Sigmoid colon (tissue), 7 donors: ENCODE measurements around the gene ST8SIA1. TPM values are rescaled to one million over a fixed set of nuclear protein-coding genes. Genes with fewer than 3 reads are reported as not detected.

Experiments
- DNase-seq: peaks from one replicate; pipeline ENCODE4 v3.0.0-alpha.2; 2019
- H3K27ac ChIP-seq, 4 donors: fragments of 200-600 bp; sonication (generic); one replicate each; pipeline ENCODE4 v1.5.1; 2016 to 2019; ENCODE audit warnings: mild to moderate bottlenecking in 1 of 4
- H3K27me3 ChIP-seq, 3 donors: fragments of 200-600 bp; sonication (generic); one replicate each; pipeline ENCODE4 v1.5.1; 2019; ENCODE audit warnings: mild to moderate bottlenecking in 1 of 3
- H3K36me3 ChIP-seq, 4 donors: fragments of 200-600 bp; sonication (generic); one replicate each; pipeline ENCODE4 v1.5.1; 2016 to 2019
- H3K4me1 ChIP-seq, 4 donors: fragments of 200-600 bp; sonication (generic); one replicate each; pipeline ENCODE4 v1.5.1; 2017 to 2019
- H3K4me3 ChIP-seq, 4 donors: fragments of 200-600 bp; sonication (generic); one replicate each; pipeline ENCODE4 v1.5.1; 2017 to 2019; ENCODE audit warnings: mild to moderate bottlenecking in 2 of 4, moderate library complexity in 1 of 4
- H3K9me3 ChIP-seq, 4 donors: fragments of 200-600 bp in 3 of 4; sonication (generic) in 3 of 4; one replicate each; pipeline versions ENCODE4 v1.5.1 to v1.6.1; 2013 to 2019
- EP300 ChIP-seq, 4 donors: sonication (generic); formaldehyde crosslinking; IDR thresholded peaks; one replicate each; pipeline ENCODE4 v1.6.1; 2017; ENCODE audit warnings: antibody characterized with exemption in 4 of 4
- POLR2A ChIP-seq, 2 donors: fragments of 450-650 bp; IDR thresholded peaks; one replicate each; pipeline ENCODE4 v1.6.1; 2016; ENCODE audit warnings: antibody characterized with exemption in 2 of 2, mild to moderate bottlenecking in 2 of 2, moderate library complexity in 2 of 2
- POLR2AphosphoS5 ChIP-seq, 4 donors: sonication (generic); formaldehyde crosslinking; IDR thresholded peaks; one replicate each; pipeline ENCODE4 v1.6.1; 2017; ENCODE audit warnings: antibody characterized with exemption in 4 of 4
- WGBS, 2 donors: extraction: QIAGEN DNeasy Blood & Tissue Kit; methylation state at CpG; one replicate each; pipeline ENCODE4 v1.1.7; 2013; 5-methylcytosine and 5-hydroxymethylcytosine counted together
- intact Hi-C: fragments of 100-400 bp; cut with DNase I; formaldehyde crosslinking; loops from one replicate; pipeline ENCODE4 v1.15.1; 2023
- polyA plus RNA-seq, 3 donors: library from polyadenylated mRNA; stranded (reverse); fragments of 200-250 nt; gene quantifications; one replicate each; pipeline ENCODE4 v1.2.3, GENCODE V29; 2013
- total RNA-seq, 4 donors: library from RNA; depleted of rRNA; stranded (reverse); fragments of >200 nt; gene quantifications; one replicate each; pipeline ENCODE4 v1.1.0, GENCODE V29; 2016
- TF ChIP-seq, protein P1 (sequence below), 4 experiments: fragments of 450-650 bp in 3 of 4; fragments of 200-600 bp in 1 of 4; IDR thresholded peaks; one replicate each; pipeline ENCODE4 v1.5.1; 2016 to 2019; ENCODE audit warnings: antibody characterized with exemption in 4 of 4, mild to moderate bottlenecking in 3 of 4, moderate library complexity in 2 of 4
- donor health status: healthy with polysubstance abuse.
- donor health status: Bipolar disorder and iron deficiency.
- donor health status: healthy.

ST8SIA1 gene
- total and polyA plus RNA-seq, 7 donors: 1.2 to 57.3 (median 17.4) TPM

DNA sequence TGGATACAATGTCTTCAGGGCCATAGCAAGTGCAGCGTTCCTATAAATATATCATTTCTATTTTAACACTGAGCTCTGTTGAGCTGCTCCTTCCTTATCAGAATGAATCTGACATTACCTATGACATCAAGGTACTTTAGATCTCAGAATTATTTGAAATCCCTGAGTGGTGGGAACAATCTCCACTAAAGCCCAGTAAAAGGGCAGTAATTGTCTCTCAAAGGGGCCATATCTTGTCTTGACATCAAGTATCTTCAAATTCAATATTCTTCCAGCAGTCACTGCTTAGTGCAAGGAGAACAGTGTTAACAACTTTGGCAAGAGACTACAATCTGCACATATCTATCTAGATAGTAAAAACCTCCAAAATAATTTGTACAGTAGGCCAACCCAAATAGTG is 21.7 kb upstream of the ST8SIA1 start:
- no peak for DNase-seq
- no peak overlapping the region for H3K4me3 ChIP-seq
- no peak for TF ChIP-seq POLR2A (IDR thresholded peaks at IDR 0.05)
- TF ChIP-seq, protein P1, sequence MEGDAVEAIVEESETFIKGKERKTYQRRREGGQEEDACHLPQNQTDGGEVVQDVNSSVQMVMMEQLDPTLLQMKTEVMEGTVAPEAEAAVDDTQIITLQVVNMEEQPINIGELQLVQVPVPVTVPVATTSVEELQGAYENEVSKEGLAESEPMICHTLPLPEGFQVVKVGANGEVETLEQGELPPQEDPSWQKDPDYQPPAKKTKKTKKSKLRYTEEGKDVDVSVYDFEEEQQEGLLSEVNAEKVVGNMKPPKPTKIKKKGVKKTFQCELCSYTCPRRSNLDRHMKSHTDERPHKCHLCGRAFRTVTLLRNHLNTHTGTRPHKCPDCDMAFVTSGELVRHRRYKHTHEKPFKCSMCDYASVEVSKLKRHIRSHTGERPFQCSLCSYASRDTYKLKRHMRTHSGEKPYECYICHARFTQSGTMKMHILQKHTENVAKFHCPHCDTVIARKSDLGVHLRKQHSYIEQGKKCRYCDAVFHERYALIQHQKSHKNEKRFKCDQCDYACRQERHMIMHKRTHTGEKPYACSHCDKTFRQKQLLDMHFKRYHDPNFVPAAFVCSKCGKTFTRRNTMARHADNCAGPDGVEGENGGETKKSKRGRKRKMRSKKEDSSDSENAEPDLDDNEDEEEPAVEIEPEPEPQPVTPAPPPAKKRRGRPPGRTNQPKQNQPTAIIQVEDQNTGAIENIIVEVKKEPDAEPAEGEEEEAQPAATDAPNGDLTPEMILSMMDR (IDR thresholded peaks at IDR 0.05): no peak
- no peak for TF ChIP-seq EP300 (IDR thresholded peaks at IDR 0.05)
- TF ChIP-seq POLR2AphosphoS5 (IDR thresholded peaks at IDR 0.05): no peak
- intact Hi-C loops: no loop called here
- 96% methylated on average over 1 of the region's 1 CpG for WGBS, 2 donors
- no peaks in the 10 kb centered on the region for H3K27me3 ChIP-seq
- no peaks in the 10 kb centered on the region for H3K9me3 ChIP-seq
- no peaks in the 10 kb centered on the region for H3K36me3 ChIP-seq
- H3K4me1 ChIP-seq: no peaks in the 10 kb centered on the region
- H3K27ac ChIP-seq: no peak overlapping the region

DNA sequence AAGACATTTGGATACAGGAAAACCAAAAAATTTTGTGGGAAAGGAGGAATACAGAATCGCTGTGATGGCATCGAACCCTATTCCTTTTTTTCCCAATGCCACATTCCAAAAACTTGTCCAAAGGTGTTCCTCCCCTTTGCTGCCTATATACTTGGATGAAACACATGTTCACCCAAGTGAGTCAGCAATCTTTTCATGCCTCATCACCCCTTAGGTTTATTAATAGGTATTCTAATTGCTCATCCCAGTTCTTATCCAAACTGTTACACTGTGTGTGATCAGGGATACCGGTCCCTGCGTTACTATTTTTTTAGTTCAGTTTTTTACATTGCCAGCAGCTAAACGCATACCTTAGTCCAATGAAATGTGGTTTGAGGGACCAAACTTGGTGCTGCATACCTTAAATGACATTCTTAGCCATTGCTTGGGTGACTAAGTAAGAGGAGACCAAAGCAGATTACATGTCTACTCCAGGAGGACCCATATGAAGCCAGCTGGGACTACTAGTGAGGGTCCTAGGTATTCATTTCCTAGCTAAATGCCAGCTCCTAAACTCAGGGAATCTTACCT is 20.6 kb upstream of the ST8SIA1 start:
- 87 to 93% methylated on average over 5 of the region's 5 CpGs for WGBS, 2 donors
- Histone ChIP-seq H3K9me3 (no peaks in the 10 kb centered on the region), H3K4me1 (no peaks in the 10 kb centered on the region), H3K4me3 (no peak overlapping the region), H3K27me3 (no peaks in the 10 kb centered on the region), H3K36me3 (no peaks in the 10 kb centered on the region), H3K27ac (no peak overlapping the region)
- no peak for DNase-seq
- intact Hi-C loops: no loop called here
- TF ChIP-seq, protein P1 (IDR thresholded peaks at IDR 0.05): no peak
- TF ChIP-seq POLR2A (IDR thresholded peaks at IDR 0.05) (no peak), POLR2AphosphoS5 (IDR thresholded peaks at IDR 0.05) (no peak), EP300 (IDR thresholded peaks at IDR 0.05) (no peak)

DNA sequence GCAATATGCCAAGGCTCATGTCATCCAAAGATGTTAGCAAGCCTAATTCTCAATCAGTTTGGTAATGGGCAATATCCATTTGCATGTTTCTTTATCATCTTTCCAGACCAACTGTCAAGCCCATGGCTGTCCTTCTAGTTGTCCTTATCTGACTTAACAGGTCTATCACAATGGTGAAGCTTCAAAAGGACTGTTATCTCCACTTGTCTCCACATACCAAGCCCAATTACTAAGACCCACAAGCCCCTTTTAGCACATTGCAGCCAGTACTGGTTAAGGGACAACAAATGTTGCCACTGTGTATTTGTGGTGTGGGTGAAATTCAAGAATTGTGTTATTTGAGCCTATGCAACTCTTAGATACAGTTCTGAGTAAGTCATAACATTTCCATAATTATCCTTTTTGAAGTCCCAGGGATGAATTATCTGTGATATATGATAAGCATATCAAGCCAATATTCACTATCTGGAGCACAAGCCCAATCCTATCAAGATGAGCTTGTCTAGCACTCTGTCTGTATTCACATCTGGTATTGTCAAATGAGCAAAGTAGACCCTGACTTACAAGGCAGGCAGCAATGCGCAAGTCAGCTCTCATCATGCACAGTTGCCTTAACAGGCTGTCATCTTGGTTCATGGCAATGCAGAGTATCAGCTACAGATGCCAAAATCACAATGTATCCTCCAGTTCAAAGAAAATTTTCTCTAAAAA is 19.3 kb upstream of the ST8SIA1 start:
- TF ChIP-seq, protein P1 (IDR thresholded peaks at IDR 0.05): no peak
- TF ChIP-seq POLR2A (IDR thresholded peaks at IDR 0.05) (no peak), POLR2AphosphoS5 (IDR thresholded peaks at IDR 0.05) (no peak), EP300 (IDR thresholded peaks at IDR 0.05) (no peak)
- 97% methylated on average over 1 of the region's 1 CpG for WGBS, 2 donors
- Histone ChIP-seq H3K36me3 (no peaks in the 10 kb centered on the region), H3K27ac (no peak overlapping the region), H3K27me3 (no peaks in the 10 kb centered on the region), H3K4me1 (no peaks in the 10 kb centered on the region), H3K9me3 (no peaks in the 10 kb centered on the region), H3K4me3 (no peak overlapping the region)
- intact Hi-C loops: no loop called here
- no peak for DNase-seq

DNA sequence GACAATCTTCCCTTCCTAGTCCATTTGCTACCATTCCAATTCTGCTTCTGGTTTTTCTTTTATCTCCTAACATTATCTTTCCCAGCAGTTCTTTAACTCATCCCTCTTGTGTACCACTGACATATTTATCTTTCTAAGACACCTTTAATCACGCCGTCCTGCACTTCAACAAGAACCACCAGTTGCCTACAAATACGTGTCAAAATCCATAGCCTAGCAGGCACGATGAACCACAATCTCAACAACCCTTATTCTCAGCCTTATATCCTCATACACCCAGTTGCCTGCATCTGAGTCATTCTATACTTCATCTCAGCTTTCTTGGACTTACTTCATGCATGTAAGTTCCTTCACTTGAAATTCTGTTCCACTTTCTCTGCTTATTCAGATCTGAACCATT is 16.4 kb upstream of the ST8SIA1 start:
- TF ChIP-seq POLR2A (IDR thresholded peaks at IDR 0.05) (no peak), EP300 (IDR thresholded peaks at IDR 0.05) (no peak), POLR2AphosphoS5 (IDR thresholded peaks at IDR 0.05) (no peak)
- TF ChIP-seq, protein P1 (IDR thresholded peaks at IDR 0.05): no peak
- H3K27me3 ChIP-seq: no peaks in the 10 kb centered on the region

More for the DNA sequence above, 16.4 kb upstream of the ST8SIA1 start:
- Histone ChIP-seq H3K4me1 (no peaks in the 10 kb centered on the region), H3K4me3 (no peak overlapping the region), H3K9me3 (no peaks in the 10 kb centered on the region), H3K36me3 (no peaks in the 10 kb centered on the region), H3K27ac (no peak overlapping the region)
- 80 to 86% methylated on average over 4 of the region's 4 CpGs for WGBS, 2 donors
- DNase-seq: no peak
- intact Hi-C loops: no loop called here
